ENCODE data around the gene TSPAN32.

The TSPAN32 gene

DNA sequence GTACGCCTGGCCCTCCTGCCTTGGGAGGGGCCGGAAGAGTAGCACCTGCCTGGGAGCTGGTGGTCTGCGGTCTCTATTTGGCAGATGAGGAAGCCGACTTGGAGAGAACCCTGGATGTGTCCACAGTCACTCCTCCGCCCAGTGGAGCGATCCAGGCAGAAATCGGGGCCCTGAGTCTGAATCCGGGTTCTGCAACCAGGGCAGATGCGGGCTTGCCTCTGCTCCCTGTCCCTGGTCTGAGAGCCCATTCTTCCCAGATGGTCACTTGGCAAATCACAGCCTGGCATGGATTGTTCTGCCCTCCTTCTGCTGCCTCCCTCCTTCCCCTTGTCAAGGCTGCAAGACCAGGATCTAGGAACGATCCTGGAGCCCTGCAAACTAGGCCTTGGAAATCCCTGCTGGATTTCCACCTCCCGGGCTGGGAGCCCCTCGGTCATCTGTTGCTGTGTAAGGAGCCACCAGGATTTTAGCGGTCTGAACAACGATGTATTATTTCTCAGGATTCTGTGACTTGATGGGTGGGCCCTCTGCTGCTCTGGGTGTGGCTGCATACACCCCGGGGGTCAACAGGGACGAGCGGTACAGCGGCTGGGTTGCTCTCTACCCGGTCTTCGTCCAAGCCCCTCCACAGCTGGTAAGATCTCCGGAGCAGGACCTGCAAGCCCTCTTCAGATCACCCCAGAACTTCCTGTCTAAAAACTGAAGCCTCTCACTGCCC lies 29.4 kb upstream of the TSPAN32 start:
- TF ChIP-seq ESRRG (CRISPR knock-in tag; IDR thresholded peaks at IDR 0.05): no peak
- no peak for TF ChIP-seq GLIS3 (CRISPR knock-in tag; IDR thresholded peaks at IDR 0.05)
- no peak for TF ChIP-seq ARNTL (CRISPR knock-in tag; IDR thresholded peaks at IDR 0.05; ENCODE audit: borderline replicate concordance, low read depth)
- TF ChIP-seq ZNF565 (CRISPR knock-in tag; conservative IDR thresholded peaks at IDR 0.05; ENCODE audit: low read depth): no peak
- no peak for TF ChIP-seq OSR1 (CRISPR knock-in tag; IDR thresholded peaks at IDR 0.05)
- no peak for TF ChIP-seq TOX (CRISPR knock-in tag; IDR thresholded peaks at IDR 0.05; ENCODE audit: borderline replicate concordance)
- TF ChIP-seq TCF4 (CRISPR knock-in tag; IDR thresholded peaks at IDR 0.05; ENCODE audit: borderline replicate concordance): no peak
- TF ChIP-seq CREB5 (CRISPR knock-in tag; IDR thresholded peaks at IDR 0.05; ENCODE audit: low read depth): no peak
- no peak for ATAC-seq

GRCh38 chr11:2272946-2273280 lies 28.9 kb upstream of the TSPAN32 start:
- TF ChIP-seq CSDC2 (CRISPR knock-in tag; IDR thresholded peaks at IDR 0.05) (no peak), ZNF8 (CRISPR knock-in tag; IDR thresholded peaks at IDR 0.05) (no peak), RARB (CRISPR knock-in tag; IDR thresholded peaks at IDR 0.05) (no peak), TCF4 (CRISPR knock-in tag; IDR thresholded peaks at IDR 0.05; ENCODE audit: borderline replicate concordance) (no peak), SNAI2 (CRISPR knock-in tag; IDR thresholded peaks at IDR 0.05) (no peak), ZFP30 (CRISPR knock-in tag; IDR thresholded peaks at IDR 0.05) (no peak), ZNF70 (CRISPR knock-in tag; IDR thresholded peaks at IDR 0.05) (no peak), TOX (CRISPR knock-in tag; IDR thresholded peaks at IDR 0.05; ENCODE audit: borderline replicate concordance) (no peak), ZC3H10 (CRISPR knock-in tag; IDR thresholded peaks at IDR 0.05) (no peak), GLIS3 (CRISPR knock-in tag; IDR thresholded peaks at IDR 0.05) (no peak), PPARA (CRISPR knock-in tag; IDR thresholded peaks at IDR 0.05; ENCODE audit: borderline replicate concordance) (no peak), CREB5 (CRISPR knock-in tag; IDR thresholded peaks at IDR 0.05; ENCODE audit: low read depth) (no peak), OSR1 (CRISPR knock-in tag; IDR thresholded peaks at IDR 0.05) (no peak), ZNF565 (CRISPR knock-in tag; conservative IDR thresholded peaks at IDR 0.05; ENCODE audit: low read depth) (no peak), TSHZ2 (CRISPR knock-in tag; IDR thresholded peaks at IDR 0.05) (no peak), BACH2 (CRISPR knock-in tag; IDR thresholded peaks at IDR 0.05; ENCODE audit: borderline replicate concordance) (no peak), ARNTL (CRISPR knock-in tag; IDR thresholded peaks at IDR 0.05; ENCODE audit: borderline replicate concordance, low read depth) (no peak), PATZ1 (CRISPR knock-in tag; IDR thresholded peaks at IDR 0.05; ENCODE audit: borderline replicate concordance) (no peak)
- TF ChIP-seq, protein P1, sequence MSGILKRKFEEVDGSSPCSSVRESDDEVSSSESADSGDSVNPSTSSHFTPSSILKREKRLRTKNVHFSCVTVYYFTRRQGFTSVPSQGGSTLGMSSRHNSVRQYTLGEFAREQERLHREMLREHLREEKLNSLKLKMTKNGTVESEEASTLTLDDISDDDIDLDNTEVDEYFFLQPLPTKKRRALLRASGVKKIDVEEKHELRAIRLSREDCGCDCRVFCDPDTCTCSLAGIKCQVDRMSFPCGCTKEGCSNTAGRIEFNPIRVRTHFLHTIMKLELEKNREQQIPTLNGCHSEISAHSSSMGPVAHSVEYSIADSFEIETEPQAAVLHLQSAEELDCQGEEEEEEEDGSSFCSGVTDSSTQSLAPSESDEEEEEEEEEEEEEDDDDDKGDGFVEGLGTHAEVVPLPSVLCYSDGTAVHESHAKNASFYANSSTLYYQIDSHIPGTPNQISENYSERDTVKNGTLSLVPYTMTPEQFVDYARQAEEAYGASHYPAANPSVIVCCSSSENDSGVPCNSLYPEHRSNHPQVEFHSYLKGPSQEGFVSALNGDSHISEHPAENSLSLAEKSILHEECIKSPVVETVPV (CRISPR knock-in tag; IDR thresholded peaks at IDR 0.05): no peak
- TF ChIP-seq, protein P2, sequence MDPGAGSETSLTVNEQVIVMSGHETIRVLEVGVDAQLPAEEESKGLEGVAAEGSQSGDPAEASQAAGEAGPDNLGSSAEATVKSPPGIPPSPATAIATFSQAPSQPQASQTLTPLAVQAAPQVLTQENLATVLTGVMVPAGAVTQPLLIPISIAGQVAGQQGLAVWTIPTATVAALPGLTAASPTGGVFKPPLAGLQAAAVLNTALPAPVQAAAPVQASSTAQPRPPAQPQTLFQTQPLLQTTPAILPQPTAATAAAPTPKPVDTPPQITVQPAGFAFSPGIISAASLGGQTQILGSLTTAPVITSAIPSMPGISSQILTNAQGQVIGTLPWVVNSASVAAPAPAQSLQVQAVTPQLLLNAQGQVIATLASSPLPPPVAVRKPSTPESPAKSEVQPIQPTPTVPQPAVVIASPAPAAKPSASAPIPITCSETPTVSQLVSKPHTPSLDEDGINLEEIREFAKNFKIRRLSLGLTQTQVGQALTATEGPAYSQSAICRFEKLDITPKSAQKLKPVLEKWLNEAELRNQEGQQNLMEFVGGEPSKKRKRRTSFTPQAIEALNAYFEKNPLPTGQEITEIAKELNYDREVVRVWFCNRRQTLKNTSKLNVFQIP (CRISPR knock-in tag; IDR thresholded peaks at IDR 0.05; ENCODE audit: borderline replicate concordance, low read depth): no peak
- ATAC-seq: no peak

Measured in SK-N-SH treated with all-trans-retinoic acid at 6 μM for 48 hours (cell line).